Activated T-cell treated with anti-CD3 and anti-CD28 coated beads, Interleukin-2, amount 50 U/mL, for 48 hours (primary cell): ENCODE results near the gene MSRB1.

Experiments used
- DNase-seq, 2 experiments: peaks; one replicate each; pipeline ENCODE4 v3.0.0-alpha.2; 2020

MSRB1 gene

DNA sequence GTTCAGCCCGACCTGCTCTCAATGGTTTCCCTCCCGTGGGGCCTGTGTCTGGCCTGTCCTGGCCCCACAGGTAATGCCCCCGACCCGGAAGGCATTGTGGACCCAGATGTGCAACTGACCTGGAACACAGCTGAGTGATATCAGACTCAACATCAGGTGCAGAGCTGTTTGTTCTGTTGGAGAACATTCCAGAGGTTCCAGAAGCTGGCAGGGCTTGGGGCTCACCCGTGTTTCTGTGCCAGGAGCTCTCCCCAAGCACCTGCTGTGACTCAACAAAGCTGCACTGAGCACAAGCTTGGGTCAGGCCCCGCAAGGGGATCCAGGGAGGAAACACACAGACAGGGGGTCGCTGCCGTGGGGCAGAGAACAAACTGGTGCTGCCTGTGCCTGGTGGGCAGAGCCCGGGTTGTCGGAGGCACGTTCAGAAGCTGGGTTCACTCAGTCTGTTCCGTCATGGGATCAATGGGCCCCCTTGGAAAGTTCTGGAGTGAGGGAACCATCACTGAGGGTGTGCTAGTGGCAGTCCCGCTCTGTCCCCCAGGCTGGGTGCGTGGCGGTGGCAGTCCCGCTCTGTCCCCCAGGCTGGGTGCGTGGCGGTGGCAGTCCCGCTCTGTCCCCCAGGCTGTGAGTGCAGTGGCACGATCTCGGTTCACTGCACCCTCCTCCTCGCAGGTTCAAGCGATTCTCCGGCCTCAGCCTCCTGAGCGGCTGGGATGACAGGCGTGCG, 46.9 kb downstream of the MSRB1 start:
- no peak for DNase-seq

DNA sequence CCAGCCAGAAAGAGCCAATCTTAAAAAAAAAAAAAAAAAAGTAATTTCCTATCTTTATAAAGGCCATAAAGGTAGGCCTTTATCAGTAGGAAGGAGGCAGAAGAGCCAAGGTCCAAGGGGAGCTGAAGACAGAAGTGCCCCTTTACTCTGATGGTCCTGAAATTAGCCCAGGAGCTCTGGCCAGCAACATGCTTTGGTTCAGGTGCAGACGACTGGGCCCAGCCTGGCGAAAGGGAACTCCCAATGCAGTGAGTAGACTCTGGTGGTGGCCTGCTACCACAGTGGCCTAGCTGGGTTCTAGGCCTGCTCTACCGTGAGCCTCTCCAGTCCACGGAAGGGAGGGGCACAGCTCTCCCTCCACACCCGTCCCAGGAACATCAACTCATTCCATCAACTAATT, 47.9 kb downstream of the MSRB1 start:
- DNase-seq = no peak

DNA sequence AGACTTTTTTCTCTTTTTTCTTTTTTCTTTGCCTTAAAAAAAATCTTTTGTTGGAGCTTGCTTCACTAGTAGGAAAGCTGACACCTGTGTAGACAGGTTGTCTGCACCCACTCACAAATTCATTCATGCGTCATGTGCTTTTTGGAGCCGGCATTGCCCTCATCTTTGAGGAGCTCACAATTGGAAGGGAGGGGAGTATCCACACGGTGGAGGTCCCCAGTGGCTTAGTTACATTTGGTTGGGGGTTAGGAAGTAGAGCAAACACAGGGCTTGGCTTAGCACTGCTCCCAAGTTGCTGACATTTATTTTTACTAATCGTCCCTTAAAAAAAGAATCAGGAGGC, 52.3 kb downstream of the MSRB1 start:
- no peak for DNase-seq

DNA sequence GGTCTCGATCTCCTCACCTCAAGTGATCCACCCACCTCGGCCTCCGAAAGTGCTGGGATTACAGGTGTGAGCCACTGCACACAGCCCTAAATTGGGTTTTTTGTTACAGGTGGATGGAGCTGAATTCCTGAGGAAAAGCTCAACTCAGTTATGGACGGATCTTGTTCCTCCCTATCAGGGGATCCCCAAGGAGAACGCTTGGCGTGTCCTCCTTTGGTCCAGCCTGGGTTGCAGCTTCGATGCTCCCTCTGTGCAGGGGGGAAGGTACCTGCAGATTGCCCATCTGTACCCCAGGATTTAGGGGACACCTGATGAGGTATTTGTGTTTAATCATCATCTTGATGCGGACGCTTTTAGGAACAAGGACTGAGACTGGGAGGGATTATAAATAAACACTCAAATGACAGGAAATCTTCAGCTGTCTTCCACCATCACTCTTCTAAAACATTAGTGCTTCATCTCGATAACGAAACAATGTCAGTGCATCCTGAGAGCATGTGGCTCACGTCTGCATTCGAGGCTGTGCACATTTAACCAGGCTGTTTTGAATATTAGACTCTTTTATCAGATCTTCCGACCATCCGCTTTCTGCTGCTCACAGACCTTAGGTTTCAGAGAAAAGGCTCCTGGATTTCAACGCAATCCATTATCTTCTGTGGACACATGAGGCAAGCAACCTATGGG, 52.8 kb downstream of the MSRB1 start:
- no peak for DNase-seq
